Measurements from ENCODE around the gene SOX2.

DNA sequence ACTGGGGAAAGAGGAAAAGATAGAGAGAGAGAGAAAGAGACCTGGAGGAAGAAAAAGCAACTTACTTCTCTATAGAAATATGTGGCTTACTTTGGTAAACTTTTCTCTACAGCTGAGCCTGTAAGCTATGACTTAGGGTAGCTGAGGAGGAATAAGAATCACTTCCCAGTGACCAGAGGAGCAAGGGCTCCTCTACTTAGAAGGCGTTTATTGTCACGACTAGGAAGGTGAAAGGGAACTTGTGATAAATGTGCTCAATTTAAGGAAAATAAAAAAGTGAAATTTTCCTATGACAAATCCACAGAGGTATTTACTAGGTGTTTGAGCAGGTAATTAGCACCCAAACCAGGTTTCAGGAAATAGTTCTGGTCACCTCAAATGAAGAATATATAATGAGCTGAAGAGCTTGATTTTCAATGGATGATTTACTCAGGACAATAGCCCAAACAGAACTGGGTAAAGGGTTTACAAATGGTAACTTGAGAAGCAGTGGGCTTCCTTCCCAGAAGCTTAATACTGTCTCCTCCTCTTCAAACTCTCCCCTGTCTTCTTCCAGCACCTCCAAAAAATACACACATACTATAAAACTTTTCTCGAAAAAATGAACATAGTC lies 46.1 kb downstream of the SOX2 start:
- no peak for TF ChIP-seq EP300 (IDR thresholded peaks at IDR 0.05)
- TF ChIP-seq, protein P1, sequence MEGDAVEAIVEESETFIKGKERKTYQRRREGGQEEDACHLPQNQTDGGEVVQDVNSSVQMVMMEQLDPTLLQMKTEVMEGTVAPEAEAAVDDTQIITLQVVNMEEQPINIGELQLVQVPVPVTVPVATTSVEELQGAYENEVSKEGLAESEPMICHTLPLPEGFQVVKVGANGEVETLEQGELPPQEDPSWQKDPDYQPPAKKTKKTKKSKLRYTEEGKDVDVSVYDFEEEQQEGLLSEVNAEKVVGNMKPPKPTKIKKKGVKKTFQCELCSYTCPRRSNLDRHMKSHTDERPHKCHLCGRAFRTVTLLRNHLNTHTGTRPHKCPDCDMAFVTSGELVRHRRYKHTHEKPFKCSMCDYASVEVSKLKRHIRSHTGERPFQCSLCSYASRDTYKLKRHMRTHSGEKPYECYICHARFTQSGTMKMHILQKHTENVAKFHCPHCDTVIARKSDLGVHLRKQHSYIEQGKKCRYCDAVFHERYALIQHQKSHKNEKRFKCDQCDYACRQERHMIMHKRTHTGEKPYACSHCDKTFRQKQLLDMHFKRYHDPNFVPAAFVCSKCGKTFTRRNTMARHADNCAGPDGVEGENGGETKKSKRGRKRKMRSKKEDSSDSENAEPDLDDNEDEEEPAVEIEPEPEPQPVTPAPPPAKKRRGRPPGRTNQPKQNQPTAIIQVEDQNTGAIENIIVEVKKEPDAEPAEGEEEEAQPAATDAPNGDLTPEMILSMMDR (IDR thresholded peaks at IDR 0.05) = no peak

All from stomach (tissue), 4 donors.